ENCODE data around the gene ITGA11. TPM values are rescaled to one million over a fixed set of nuclear protein-coding genes. Genes with fewer than 3 reads are reported as not detected.

ITGA11 gene
- total RNA-seq, 1 donor from 2014 or later = 0.92 TPM

GRCh38 chr15:68409736-68410370, 22.1 kb downstream of the ITGA11 start:
- Mint-ChIP-seq H3K27me3 (no peaks in the 10 kb centered on the region), H3K36me3 (no peaks in the 10 kb centered on the region), H3K4me1 (ENCODE audit: unreplicated experiment) (no peaks in the 10 kb centered on the region), H3K27ac (no peak overlapping the region), H3K9me3 (no peaks in the 10 kb centered on the region), H3K4me3 (no peak overlapping the region)
- DNase-seq (ENCODE audit: extremely low spot score, unreplicated experiment) = peak; percentile 57
- TF ChIP-seq CTCF (conservative IDR thresholded peaks at IDR 0.05) = no peak

GRCh38 chr15:68408971-68409370, 23.0 kb downstream of the ITGA11 start:
- Mint-ChIP-seq H3K9me3 (no peaks in the 10 kb centered on the region), H3K4me1 (ENCODE audit: unreplicated experiment) (no peaks in the 10 kb centered on the region), H3K27ac (no peak overlapping the region), H3K4me3 (no peak overlapping the region), H3K27me3 (no peaks in the 10 kb centered on the region), H3K36me3 (no peaks in the 10 kb centered on the region)
- peak; percentile 50 for DNase-seq (ENCODE audit: extremely low spot score, unreplicated experiment)
- no peak for TF ChIP-seq CTCF (conservative IDR thresholded peaks at IDR 0.05)

- Mint-ChIP-seq H3K27me3 (no peaks in the 10 kb centered on the region), H3K4me3 (no peak overlapping the region), H3K36me3 (no peaks in the 10 kb centered on the region), H3K9me3 (no peaks in the 10 kb centered on the region), H3K27ac (no peak overlapping the region), H3K4me1 (ENCODE audit: unreplicated experiment) (no peaks in the 10 kb centered on the region)
- DNase-seq (ENCODE audit: extremely low spot score, unreplicated experiment) = peak; percentile 29
- TF ChIP-seq CTCF (conservative IDR thresholded peaks at IDR 0.05) = no peak
These were observed 23.8 kb downstream of the ITGA11 start for GRCh38 chr15:68407886-68408881.

- peak; percentile 10 for DNase-seq (ENCODE audit: extremely low spot score, unreplicated experiment)
- Mint-ChIP-seq H3K36me3 (no peaks in the 10 kb centered on the region), H3K4me1 (ENCODE audit: unreplicated experiment) (no peaks in the 10 kb centered on the region), H3K27me3 (no peaks in the 10 kb centered on the region), H3K27ac (no peak overlapping the region), H3K4me3 (no peak overlapping the region), H3K9me3 (no peaks in the 10 kb centered on the region)
- no peak for TF ChIP-seq CTCF (conservative IDR thresholded peaks at IDR 0.05)
These were observed 24.6 kb downstream of the ITGA11 start for GRCh38 chr15:68407141-68407885.

GRCh38 chr15:68405378-68406250, 26.3 kb downstream of the ITGA11 start:
- H3K4me1 Mint-ChIP-seq (ENCODE audit: unreplicated experiment) = no peaks in the 10 kb centered on the region
- no peak overlapping the region for H3K27ac Mint-ChIP-seq
- no peaks in the 10 kb centered on the region for H3K36me3 Mint-ChIP-seq
- TF ChIP-seq CTCF (conservative IDR thresholded peaks at IDR 0.05) = no peak
- H3K9me3 Mint-ChIP-seq = no peaks in the 10 kb centered on the region
- peaks cover 3% of the 10 kb centered on the region for H3K27me3 Mint-ChIP-seq
- no peak overlapping the region for H3K4me3 Mint-ChIP-seq
- peak; percentile 47 for DNase-seq (ENCODE audit: extremely low spot score, unreplicated experiment)
